T-helper 17 cell (primary cell): ENCODE results near the gene RPL22L1. TPM values are rescaled to one million over a fixed set of nuclear protein-coding genes. Genes with fewer than 3 reads are reported as not detected.

Experiments used
- total RNA-seq, 4 donors: library from RNA in 2 of 4; stranded (reverse) in 2 of 4; gene quantifications; one replicate each; pipeline ENCODE4 v1.2.3 and lab custom pipeline; 2022 to 2026

RPL22L1 gene
- total RNA-seq, 2 donors from 2014 or later = 64.9 to 68.2 TPM

Other genes with a start within 250 kb of the RPL22L1 start
- 10 to 100 TPM in 1 of 2 donors, 1 to 10 TPM in 1; 8.4 to 14.5 TPM for gene EIF5A2, start 38.4 kb upstream of the RPL22L1 start, total RNA-seq
- gene SLC2A2, start 156.5 kb upstream of the RPL22L1 start, total RNA-seq = not detected